B cell (primary cell): ENCODE measurements around the gene NDUFB6. TPM values are rescaled to one million over a fixed set of nuclear protein-coding genes. Genes with fewer than 3 reads are reported as not detected.

Source experiments
- ATAC-seq: fragments of 200-7000 bp; cut with Tn5 transposase; one replicate; pipeline ENCODE4 v1.10.0; 2021; ENCODE audit warnings: low read depth, mild to moderate bottlenecking, moderate number of reproducible peaks, moderate library complexity
- CTCF ChIA-PET: fragments of 350-600 bp; sonication (Branson Sonifier 250); formaldehyde crosslinking; loops from one replicate; lab custom pipeline; 2021; ENCODE audit warnings: antibody characterized with exemption, inconsistent platforms; lab: Charles Lee
- POLR2A ChIA-PET: fragments of 350-600 bp; sonication (Branson Sonifier 250); formaldehyde crosslinking; loops from one replicate; lab custom pipeline; 2021; ENCODE audit warnings: antibody characterized with exemption; lab: Charles Lee
- DNase-seq: peaks from one replicate; pipeline ENCODE4 v3.0.0; 2013
- H2AFZ ChIP-seq: 2 replicates; pipeline ENCODE4 v1.6.1; 2012; ENCODE audit warnings: mild to moderate bottlenecking, low read depth, low read length; ENCODE audit not compliant: insufficient read depth, poor library complexity, severe bottlenecking
- H3K27ac ChIP-seq, 2 donors: 1 replicate in 1 of 2; 2 replicates in 1 of 2; pipeline ENCODE4 v1.5.1; 2012 to 2013; ENCODE audit warnings: low read length in 2 of 2, mild to moderate bottlenecking in 2 of 2, moderate library complexity in 1 of 2
- H3K27me3 ChIP-seq, 4 experiments: fragments of 200-600 bp in 1 of 4; sonication (generic) in 1 of 4; replicated peaks in 1 of 4; 1 replicate in 2 of 4; 2 replicates in 2 of 4; pipeline versions ENCODE4 v1.6.1 to v1.7.0; 2013 to 2016; ENCODE audit warnings: low read length in 3 of 4, mild to moderate bottlenecking in 2 of 4, mixed read lengths in 1 of 4, moderate library complexity in 1 of 4; ENCODE audit not compliant: insufficient read depth in 4 of 4, control insufficient read depth in 3 of 4; ENCODE audit errors: control extremely low read depth in 1 of 4
- H3K36me3 ChIP-seq, 2 experiments: replicated peaks in 1 of 2; 1 replicate in 1 of 2; 2 replicates in 1 of 2; pipeline versions ENCODE4 v1.6.1 to v1.7.1; 2013; ENCODE audit warnings: low read length in 1 of 2; ENCODE audit not compliant: insufficient read depth in 2 of 2, control insufficient read depth in 1 of 2; ENCODE audit errors: control extremely low read depth in 1 of 2, extremely low read depth in 1 of 2
- H3K4me1 ChIP-seq, 2 donors: fragments of 200-600 bp in 1 of 2; sonication (generic) in 1 of 2; 1 replicate in 1 of 2; 2 replicates in 1 of 2; pipeline versions ENCODE4 v1.5.1 to v1.6.1; 2013 to 2017; ENCODE audit warnings: low read length in 2 of 2; ENCODE audit not compliant: control insufficient read depth in 2 of 2, insufficient read depth in 2 of 2
- H3K4me2 ChIP-seq: replicated peaks from 2 replicates; pipeline ENCODE3; 2012; ENCODE audit warnings: mild to moderate bottlenecking, low read depth, low read length; ENCODE audit not compliant: poor library complexity, severe bottlenecking
- H3K4me3 ChIP-seq, 5 experiments: fragments of 200-600 bp in 1 of 5; sonication (generic) in 1 of 5; 1 replicate in 3 of 5; 2 replicates in 2 of 5; pipeline versions ENCODE4 v1.5.1 to v1.7.0; 2011 to 2016; ENCODE audit warnings: low read length in 4 of 5, mild to moderate bottlenecking in 4 of 5, low read depth in 2 of 5, control low read depth in 1 of 5, moderate library complexity in 1 of 5; ENCODE audit not compliant: insufficient read depth in 1 of 5; ENCODE audit errors: control extremely low read depth in 1 of 5, extremely low read depth in 1 of 5
- H3K79me2 ChIP-seq: fragments of 200-600 bp; sonication (generic); one replicate; pipeline ENCODE4 v1.6.0; 2016; ENCODE audit warnings: low read length; ENCODE audit not compliant: control insufficient read depth, insufficient read depth
- H3K9ac ChIP-seq: fragments of 200-600 bp; sonication (generic); 2 replicates; pipeline ENCODE4 v1.6.1; 2017; ENCODE audit warnings: mild to moderate bottlenecking, low read length, moderate library complexity
- H3K9me3 ChIP-seq, 3 donors: one replicate each; pipeline versions ENCODE4 v1.6.1 to v1.7.1; 2013; ENCODE audit warnings: low read length in 2 of 3; ENCODE audit not compliant: control insufficient read depth in 2 of 3, insufficient read depth in 1 of 3; ENCODE audit errors: control extremely low read depth in 1 of 3
- H4K20me1 ChIP-seq: 2 replicates; pipeline ENCODE4 v1.6.0; 2012; ENCODE audit warnings: mild to moderate bottlenecking, low read length; ENCODE audit not compliant: insufficient read depth, control insufficient read depth, poor library complexity, severe bottlenecking
- H3K27ac Mint-ChIP-seq: one replicate; pipeline ENCODE4 v1.8.0; 2021; ENCODE audit warnings: mixed read lengths
- H3K27me3 Mint-ChIP-seq: one replicate; pipeline ENCODE4 v1.8.0; 2021; ENCODE audit warnings: mixed read lengths
- H3K4me1 Mint-ChIP-seq: one replicate; pipeline ENCODE4 v1.8.0; 2021; ENCODE audit warnings: mixed read lengths
- H3K4me3 Mint-ChIP-seq: one replicate; pipeline ENCODE4 v1.8.0; 2021; ENCODE audit warnings: mixed read lengths
- H3K9me3 Mint-ChIP-seq: one replicate; pipeline ENCODE4 v1.8.0; 2022; ENCODE audit warnings: mixed read lengths; ENCODE audit not compliant: insufficient read depth
- EZH2 ChIP-seq: IDR thresholded peaks from 2 replicates; pipeline ENCODE4 v1.6.1; 2012; ENCODE audit warnings: borderline replicate concordance, low read depth, mild to moderate bottlenecking, moderate library complexity, low read length; ENCODE audit not compliant: insufficient read depth, poor library complexity, severe bottlenecking
- WGBS: methylation state at CpG from one replicate; pipeline ENCODE4 v1.1.5; 2013; ENCODE audit warnings: missing lambda C conversion rate; ENCODE audit not compliant: insufficient coverage; 5-methylcytosine and 5-hydroxymethylcytosine counted together
- intact Hi-C: fragments of 100-400 bp; cut with micrococcal nuclease; formaldehyde crosslinking; loops from one replicate; pipeline ENCODE4 v1.10.0; 2022
- polyA plus RNA-seq: library from polyadenylated mRNA; depleted of rRNA; stranded (reverse); fragments of >200 nt; gene quantifications from 2 replicates; pipeline ENCODE4 v1.2.3, GENCODE V29; 2012
- total RNA-seq, 2 donors: library from RNA; stranded (reverse); fragments of 120-200 nt in 1 of 2; gene quantifications; 1 replicate in 1 of 2; 2 replicates in 1 of 2; pipeline versions ENCODE4 v1.2.3 to v1.2.4, GENCODE V29; 2013 to 2022
- TF ChIP-seq, protein P1 (sequence below): fragments of 200-600 bp; IDR thresholded peaks from one replicate; pipeline ENCODE4 v1.8.0; 2022; ENCODE audit warnings: antibody characterized with exemption, mild to moderate bottlenecking

The NDUFB6 gene
- total and polyA plus RNA-seq, 2 donors (not counting 1 experiment from before 2014, with no cell fraction given), result 7.4 to 13.6 TPM

DNA sequence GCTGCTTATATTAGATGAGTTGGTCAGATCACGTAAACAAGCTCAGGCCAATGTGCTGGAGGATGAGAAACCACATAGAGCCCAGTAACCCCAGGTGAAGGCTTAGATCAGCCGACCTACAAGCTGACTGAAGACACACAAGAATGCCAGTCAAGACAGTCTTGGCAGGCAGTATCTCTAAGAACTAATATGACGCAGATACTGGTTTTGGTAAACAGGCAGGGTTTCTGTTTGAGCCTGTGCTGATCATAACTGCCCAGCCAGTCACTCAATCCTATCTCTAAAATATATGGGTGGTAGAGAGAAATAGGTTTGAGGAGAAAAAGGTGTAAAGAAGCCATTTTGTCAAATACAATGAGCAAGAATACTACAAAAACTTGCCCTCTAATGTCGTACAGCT, 39.1 kb downstream of the NDUFB6 start:
- Mint-ChIP-seq H3K27ac (no peak overlapping the region), H3K4me1 (no peaks in the 10 kb centered on the region), H3K9me3 (no peaks in the 10 kb centered on the region), H3K27me3 (no peaks in the 10 kb centered on the region), H3K4me3 (no peak overlapping the region)
- WGBS, result 100% methylated on average over 1 of the region's 4 CpGs
- Histone ChIP-seq H3K4me2 (no peak overlapping the region), H3K9ac (no peak overlapping the region), H4K20me1 (no peaks in the 10 kb centered on the region), H3K79me2 (no peaks in the 10 kb centered on the region), H3K36me3 (no peaks in the 10 kb centered on the region), H3K4me3 (no peak overlapping the region), H3K9me3 (no peaks in the 10 kb centered on the region), H3K27ac (no peak overlapping the region), H3K4me1 (no peaks in the 10 kb centered on the region), H3K27me3 (no peaks in the 10 kb centered on the region), H2AFZ (no peak overlapping the region)
- ATAC-seq, result no peak
- DNase-seq, result no peak
- TF ChIP-seq, protein P1, sequence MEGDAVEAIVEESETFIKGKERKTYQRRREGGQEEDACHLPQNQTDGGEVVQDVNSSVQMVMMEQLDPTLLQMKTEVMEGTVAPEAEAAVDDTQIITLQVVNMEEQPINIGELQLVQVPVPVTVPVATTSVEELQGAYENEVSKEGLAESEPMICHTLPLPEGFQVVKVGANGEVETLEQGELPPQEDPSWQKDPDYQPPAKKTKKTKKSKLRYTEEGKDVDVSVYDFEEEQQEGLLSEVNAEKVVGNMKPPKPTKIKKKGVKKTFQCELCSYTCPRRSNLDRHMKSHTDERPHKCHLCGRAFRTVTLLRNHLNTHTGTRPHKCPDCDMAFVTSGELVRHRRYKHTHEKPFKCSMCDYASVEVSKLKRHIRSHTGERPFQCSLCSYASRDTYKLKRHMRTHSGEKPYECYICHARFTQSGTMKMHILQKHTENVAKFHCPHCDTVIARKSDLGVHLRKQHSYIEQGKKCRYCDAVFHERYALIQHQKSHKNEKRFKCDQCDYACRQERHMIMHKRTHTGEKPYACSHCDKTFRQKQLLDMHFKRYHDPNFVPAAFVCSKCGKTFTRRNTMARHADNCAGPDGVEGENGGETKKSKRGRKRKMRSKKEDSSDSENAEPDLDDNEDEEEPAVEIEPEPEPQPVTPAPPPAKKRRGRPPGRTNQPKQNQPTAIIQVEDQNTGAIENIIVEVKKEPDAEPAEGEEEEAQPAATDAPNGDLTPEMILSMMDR, result no peak
- no peak for TF ChIP-seq EZH2
- ChIA-PET CTCF (interaction anchor here (0.8 kb wide), 1 partner anchor 48 kb away, joined by 3 read pairs; no protein-coding TSS in a partner anchor), POLR2A (no interaction called here)
- intact Hi-C loops, result no loop called here

DNA sequence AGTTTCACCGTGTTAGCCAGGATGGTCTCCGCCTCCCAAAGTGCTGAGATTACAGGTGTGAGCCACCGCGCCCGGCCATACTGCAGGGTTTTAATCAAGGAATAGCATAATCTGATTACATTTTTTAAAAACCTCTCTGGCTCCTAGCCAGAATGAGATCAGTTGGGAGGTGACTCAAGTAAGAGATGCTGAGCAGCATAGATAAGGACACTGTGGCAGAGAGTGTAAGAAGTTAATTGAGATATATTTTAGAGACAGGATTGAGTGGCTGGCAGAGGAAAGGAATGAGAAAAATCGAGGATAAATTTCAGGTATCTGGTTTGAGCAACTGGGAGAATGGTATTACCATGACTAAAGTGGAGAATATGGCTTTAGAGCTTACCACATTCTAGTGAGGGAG, 39.6 kb downstream of the NDUFB6 start:
- no peaks in the 10 kb centered on the region for H3K9me3 Mint-ChIP-seq
- no peaks in the 10 kb centered on the region for H3K4me1 Mint-ChIP-seq
- intact Hi-C loops, result no loop called here
- Histone ChIP-seq H3K4me1 (no peaks in the 10 kb centered on the region), H3K79me2 (no peaks in the 10 kb centered on the region), H3K27me3 (no peaks in the 10 kb centered on the region), H4K20me1 (no peaks in the 10 kb centered on the region), H3K9ac (no peak overlapping the region), H3K4me2 (no peak overlapping the region), H2AFZ (no peak overlapping the region), H3K9me3 (no peaks in the 10 kb centered on the region), H3K4me3 (no peak overlapping the region), H3K36me3 (no peaks in the 10 kb centered on the region), H3K27ac (no peak overlapping the region)
- 100% methylated on average over 1 of the region's 6 CpGs for WGBS
- no peak overlapping the region for H3K27ac Mint-ChIP-seq
- H3K4me3 Mint-ChIP-seq, result no peak overlapping the region
- ChIA-PET CTCF (no interaction called here), POLR2A (no interaction called here)
- H3K27me3 Mint-ChIP-seq, result no peaks in the 10 kb centered on the region
- TF ChIP-seq, protein P1, result no peak
- ATAC-seq (no peak), DNase-seq (no peak)
